Activated CD4-positive, CD25-positive, alpha-beta regulatory T cell treated with anti-CD3 and anti-CD28 coated beads, Interleukin-2, amount 50 U/mL, for 24 hours (primary cell): ENCODE data around the gene NDEL1.
A peak's percentile ranks its signal among the peaks of the same experiment; 100 is the strongest.

Experiments used
- ATAC-seq, 2 donors: fragments of 150-1000 bp; cut with Tn5 transposase; one replicate each; pipeline ENCODE4 v1.10.0; 2021; ENCODE audit warnings: mild to moderate bottlenecking in 1 of 2, moderate library complexity in 1 of 2

Gene NDEL1

DNA sequence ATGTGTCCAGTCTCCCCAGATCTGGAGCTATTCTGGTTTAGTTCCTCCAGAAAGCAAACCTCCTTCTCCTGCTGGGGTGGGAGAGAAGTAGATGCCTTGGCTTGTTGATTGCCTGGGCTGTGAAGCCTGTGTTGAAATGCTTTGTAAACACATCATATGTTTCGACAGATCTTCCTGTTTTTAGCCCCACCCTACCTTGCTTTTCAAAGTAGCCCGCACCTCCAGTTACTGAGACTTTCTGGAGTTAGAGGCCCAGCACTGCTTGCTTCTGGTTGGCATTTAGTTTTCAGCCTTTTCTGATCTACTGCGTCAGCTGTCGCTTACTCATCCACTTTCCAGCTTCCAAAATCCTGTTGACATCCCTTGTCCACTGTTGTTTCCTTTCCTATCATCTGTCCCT, 17.9 kb upstream of the NDEL1 start:
- ATAC-seq: no peak

DNA sequence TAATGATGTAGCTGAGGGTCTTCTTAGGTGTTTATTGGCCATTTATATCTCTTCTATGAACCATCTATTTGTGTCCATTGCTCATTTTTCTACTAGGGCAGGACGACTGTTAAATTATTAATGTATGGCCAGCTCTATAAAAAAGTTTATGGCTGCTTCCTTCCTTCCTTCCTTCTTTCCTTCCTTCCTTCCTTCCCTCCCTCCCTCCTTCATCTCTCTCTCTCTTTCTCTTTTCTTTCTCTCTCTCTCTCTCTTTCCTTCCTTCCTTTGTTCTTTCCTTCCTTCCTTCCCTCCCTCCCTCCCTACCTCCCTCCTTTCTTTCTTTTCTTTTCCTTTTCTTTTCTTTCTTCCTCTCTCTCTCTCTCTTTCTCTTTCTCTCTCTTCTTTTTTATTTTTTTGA, 17.2 kb upstream of the NDEL1 start:
- no peak for ATAC-seq

DNA sequence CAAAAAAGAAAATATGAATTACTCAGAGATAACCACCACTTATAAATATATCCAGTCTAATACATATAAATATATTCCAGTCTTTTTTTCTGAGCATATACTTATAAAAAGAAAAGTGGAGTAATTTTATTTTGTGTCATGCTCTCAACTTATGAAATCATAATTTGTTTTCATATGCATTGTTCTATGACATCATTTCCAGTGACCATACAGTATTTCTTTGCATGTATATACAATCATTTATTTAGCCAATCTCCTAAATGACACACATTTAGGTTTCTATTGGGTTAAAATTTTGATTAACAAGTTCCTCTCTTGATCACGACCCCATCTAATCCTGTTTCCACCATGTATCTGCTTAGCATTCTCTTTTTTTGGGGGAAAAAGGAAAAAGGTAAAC, 16.4 kb upstream of the NDEL1 start:
- ATAC-seq: no peak

DNA sequence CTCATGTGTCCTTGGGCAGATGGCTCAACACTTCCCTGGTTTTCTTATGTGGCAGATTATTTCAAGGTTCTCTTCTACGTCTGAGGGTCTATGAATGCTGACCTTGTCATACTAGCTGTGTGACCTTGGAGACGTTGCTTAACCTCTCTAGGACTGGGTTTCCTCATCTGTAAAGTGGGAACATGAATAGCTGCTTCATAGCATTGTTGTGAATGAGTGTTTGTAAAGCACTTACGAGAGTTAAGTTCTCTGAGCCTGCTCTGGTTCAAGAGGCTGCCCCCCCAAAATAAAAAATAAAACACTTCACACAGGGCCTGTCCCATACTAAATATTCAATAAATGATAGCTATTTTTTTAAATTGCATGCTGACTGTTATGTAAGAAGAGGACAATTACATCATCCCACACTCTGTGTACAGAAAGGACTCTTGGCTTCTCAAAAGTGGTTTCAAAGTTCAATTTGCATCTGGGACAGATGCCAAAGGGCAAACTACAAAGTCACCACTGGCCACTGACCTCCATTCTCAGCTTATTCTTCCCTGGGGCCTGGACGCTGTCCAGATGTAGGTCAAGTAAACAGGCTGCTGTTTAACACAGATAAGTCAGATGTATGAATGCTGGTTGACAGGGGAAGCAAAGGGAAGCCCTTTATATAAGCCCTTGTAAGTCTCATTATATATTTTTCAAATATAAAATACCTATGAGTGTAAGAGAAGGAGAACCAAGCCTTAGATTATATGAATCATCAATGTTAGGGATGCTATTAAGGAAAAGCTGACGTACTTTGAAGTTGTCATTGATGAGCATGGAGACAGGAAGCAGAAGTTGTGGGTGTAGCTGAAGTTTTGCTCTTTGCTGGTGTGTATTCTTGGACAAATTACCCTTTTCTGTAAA, 15.4 kb upstream of the NDEL1 start:
- no peak for ATAC-seq

DNA sequence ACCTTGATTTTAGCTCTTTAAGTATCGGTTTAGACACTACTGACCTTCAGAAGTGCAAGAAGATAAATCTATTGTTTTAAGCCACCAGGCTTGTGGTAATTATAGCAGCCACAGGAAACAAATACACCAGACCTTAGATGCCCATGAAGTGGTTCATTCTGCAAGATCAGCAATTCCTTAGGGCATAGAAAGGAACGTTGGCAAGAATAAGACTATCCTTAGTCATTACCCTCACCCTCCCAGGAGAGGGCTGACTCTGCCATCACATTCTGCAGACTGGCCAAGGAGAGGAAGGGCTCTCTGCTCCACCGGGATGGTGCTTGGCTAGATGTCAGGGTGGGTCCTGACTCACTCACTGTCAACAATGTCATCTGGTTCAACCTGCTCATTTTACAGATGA, 14.1 kb upstream of the NDEL1 start:
- no peak for ATAC-seq

DNA sequence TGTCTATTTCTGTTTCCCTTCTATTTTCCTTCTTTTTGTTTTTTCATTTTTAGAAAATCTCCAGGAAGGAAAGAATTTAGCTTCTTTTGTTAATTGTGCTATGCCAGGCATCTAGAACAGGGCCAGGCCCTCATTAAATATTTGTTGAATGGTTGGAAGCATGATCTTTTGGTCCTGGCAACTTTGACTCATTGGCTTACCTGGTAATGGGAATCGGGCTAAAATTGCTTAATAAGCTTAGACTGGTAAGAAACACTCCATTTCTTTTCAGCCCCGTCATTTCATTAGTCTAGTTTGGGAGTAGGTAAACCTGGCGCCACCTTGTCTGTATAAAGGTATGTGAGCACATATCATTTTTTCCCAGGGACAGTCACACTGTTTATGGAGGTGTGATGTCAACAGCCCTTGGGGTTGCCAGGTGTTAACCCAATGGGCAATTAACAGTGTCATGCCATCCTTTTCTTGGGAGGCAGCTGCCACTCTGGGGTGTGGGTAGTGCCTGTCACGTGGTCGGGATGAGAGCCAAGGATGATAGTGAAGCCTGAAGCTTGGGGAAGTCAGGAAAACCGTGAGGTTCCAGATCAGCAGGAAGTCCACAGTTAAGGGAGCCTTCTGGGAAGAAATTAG, 9.5 kb upstream of the NDEL1 start:
- ATAC-seq: no peak

DNA sequence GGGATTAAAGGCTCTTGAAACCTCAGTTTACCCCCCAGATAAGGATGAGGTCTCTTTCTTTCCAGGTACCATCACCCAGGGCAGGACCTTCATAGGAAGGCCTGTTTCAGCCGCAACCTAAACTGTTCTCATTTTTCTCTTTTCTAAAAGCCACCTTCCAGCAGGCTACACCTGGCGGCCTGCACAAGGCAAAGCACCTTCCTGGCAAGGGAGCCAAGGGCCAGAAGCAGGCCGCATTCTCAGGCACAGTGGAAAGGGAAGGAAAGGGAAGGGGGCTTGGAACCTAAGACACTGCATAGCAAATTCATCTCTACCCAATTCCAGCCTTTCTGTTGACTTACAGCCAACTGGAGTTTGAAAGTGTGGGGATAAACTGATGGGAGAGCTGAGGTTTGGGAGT, 8.9 kb upstream of the NDEL1 start:
- ATAC-seq: no peak

DNA sequence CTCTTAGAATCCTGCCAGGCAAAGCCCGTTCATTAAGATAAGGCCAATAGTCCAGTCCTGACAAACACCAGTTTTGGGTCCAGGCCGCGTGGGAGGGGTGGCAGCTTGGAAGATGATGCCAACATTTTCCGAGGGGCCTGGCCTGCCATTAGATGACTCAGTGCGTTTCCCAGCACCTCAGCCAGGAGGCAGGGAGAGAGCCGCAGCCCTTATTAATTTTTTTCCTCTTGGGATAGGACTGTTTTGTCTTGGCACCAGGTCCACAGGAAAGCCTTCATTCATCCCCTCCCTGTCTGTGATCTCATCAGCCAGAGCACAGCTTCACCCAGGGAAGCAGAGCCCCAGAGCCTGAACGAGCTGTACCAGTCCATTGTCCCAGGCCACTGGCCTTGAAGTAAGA, 4.7 kb upstream of the NDEL1 start:
- ATAC-seq: no peak

DNA sequence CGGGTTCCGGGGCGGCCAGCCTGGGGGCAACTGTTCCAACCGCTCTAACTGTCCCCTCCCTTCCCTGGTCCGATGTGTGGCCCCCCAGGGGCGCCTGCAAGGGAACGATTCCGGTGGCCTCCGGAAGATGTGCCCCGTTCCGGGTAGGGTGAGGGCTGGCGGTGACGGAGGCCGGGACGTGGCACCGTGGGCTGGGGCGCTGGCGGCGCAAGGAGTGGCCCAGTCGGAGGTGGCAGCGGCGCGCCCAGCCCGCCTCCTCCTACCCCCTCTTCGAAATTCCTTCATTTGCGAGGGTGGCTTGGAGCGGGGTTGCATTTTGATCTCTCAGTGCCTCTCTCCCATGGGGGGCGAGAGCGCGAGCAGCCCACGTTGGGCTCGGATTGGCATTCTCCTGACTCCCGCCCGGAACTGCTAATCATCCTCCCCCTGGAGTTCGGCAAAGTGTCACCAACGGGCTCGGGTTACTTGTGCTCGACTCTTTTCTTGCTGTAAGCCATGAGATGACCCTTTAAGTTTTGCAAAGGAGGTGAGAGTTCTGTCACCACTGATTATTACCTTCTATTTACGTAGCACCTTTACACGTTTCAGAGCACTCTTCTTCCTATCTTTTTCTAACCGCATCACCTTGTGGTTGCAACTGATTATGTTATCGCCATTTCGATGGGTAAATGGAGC, 622 bp downstream of the NDEL1 start:
- ATAC-seq: peak; percentile 65 to 67

DNA sequence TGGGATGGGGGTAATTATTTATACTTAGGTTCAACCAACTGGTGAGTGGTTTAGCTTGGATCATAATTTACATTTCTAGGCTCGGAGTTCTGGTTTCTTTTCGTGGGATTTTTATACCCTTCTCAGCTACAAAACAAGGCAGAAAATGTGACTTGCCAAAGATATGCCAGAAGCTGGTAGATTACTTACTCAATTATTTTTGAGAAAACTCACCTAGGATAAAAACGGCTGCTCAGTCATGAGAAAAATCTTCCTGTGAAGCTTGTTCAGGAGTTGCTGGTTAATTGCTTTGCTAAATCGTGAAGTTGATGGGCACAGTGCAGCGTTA, 1.1 kb downstream of the NDEL1 start:
- no peak for ATAC-seq

DNA sequence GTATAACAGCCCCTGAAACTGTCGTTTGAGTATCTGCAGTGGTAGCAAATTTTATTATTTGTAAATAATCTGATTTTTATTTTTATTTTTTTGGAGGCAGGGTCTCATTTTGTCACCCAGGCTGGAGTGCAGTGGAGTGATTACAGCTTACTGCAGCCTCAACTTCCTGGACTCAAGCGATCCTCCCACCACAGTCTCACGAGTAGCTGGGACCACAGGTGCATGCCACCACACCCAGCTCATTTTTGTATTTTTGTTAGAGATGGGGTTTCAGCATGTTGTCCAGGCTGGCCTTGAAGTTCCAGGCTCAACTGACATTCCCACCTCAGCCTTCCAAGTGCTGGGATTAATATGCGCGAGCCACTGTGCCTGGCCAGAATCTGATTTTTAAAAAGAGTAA, 2.8 kb downstream of the NDEL1 start:
- no peak for ATAC-seq

DNA sequence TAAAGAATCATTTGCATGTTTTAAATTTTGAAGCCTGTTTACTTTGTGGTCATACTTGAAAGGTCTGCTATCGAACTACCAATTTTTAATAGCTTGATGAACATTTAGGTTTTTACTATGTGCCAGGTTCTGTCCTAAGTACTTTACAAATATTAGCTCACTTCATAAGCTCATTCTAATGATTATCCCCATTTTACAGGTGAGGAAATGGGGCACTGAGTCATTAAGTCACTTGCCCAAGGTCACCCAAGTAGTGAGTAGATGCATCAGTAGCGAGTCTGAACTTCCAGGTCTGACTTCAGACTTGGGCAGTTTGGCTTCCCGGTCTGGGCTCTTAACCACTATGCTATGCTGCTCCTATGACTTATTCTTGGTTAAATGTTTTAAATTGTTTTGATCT, 4.0 kb downstream of the NDEL1 start:
- ATAC-seq: no peak

DNA sequence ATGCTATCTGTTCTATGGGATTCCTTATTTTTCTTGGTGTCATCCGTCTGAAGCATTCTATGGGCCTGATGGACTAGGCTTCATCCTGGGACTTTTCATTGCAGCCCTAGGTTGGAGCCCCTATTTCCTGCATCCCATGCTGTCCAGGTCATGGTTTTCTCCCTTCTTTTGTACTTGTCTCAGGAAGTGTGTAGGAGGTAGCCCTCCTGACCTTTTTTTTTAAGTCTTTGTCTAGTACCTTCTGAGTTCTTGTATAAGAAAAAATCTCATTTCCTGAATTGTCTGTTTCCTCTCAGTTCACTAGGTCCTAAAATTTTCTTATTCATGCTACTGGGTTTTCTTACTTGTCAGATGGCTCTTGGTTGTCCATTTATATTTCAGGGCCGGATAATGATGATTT, 6.0 kb downstream of the NDEL1 start:
- ATAC-seq: no peak

DNA sequence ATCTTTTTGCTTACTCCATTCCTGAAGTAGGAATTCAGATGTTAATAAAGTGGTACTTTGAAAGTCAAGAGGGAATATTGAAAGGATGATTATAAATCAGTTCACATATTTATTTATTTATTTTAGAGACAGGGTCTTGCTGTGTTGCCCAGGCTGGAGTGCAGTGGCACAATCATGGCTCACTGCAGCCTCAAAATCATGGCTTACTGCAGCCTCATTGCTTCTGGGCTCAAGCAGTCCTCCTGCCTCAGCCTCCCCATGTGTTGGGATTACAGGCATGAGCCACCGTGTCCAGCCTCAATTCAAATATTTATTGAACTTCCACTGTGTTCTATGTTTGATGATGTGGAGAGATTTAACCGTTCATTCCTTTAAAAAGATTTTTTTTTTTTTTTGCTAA, 6.6 kb downstream of the NDEL1 start:
- ATAC-seq: no peak

DNA sequence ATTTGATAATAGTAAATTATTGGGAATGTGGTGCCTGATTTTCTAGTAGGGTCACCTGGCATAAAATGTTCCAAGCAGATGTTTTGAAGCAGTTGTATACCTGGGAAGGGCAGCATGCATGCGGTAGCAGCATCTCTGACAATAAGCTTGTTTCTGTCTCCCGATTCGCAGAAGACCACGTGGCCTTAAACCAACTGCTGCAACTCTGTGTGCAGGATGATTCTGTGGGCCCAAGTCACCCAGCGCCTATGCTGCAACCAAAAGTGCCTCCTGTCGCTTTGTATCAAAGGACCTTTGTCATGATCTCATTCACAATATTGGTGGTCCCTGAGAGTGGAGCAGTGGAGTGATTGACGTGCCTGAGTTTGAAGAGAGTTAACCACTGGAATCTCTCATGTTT, 8.1 kb downstream of the NDEL1 start:
- no peak for ATAC-seq

DNA sequence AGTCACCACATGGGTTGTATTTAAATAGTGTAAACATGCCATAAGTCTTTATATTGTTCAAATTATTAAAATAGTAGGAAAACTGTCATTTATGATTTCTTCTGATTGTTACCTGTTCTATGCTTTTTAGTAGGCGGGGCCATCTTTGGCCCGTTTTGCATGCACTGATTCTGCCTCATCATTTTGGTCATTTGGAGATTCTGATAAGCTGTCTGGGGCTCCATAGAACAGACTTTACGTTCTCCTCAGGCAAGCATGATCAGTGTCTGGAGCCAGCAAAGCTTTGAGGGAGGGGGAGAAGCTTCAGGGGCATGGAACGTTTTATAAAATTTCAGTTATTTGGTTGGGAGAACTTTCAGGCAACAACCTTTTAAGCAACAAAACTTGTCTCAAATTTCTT, 8.8 kb downstream of the NDEL1 start:
- ATAC-seq: no peak

DNA sequence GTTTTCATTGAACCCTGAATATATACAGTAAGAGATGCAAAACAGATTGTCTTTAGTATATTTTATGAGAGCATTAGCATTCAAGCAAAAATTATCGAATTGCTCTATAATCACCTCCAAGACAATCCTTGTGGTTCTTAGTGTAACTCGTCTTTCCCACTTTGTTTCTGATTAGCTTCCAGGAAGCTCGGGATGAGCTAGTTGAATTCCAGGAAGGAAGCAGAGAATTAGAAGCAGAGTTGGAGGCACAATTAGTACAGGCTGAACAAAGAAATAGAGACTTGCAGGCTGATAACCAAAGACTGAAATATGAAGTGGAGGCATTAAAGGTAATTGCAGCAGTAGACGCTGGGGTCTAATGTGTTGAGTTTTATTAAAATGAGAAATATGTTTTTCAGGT, 9.9 kb downstream of the NDEL1 start:
- ATAC-seq: no peak

DNA sequence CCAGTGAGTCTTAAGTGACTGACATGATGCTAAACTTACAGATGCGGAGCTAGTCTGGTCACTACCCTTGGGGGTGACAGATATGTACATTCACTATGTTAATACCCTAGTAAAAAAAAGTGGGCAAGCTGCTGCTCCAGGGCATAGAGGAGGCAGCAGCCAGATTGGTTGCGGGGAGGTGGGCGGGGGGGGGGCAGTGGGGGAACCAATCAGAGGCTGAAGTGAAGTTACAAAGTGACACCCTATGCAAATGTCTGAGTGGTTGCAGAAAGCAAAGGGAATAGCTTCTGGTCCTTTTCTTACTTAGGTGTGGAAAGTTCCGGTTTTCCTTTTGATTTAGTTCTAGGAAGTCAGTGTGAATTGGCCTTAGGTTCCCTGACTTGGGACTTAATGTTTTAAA, 12.1 kb downstream of the NDEL1 start:
- ATAC-seq: no peak

DNA sequence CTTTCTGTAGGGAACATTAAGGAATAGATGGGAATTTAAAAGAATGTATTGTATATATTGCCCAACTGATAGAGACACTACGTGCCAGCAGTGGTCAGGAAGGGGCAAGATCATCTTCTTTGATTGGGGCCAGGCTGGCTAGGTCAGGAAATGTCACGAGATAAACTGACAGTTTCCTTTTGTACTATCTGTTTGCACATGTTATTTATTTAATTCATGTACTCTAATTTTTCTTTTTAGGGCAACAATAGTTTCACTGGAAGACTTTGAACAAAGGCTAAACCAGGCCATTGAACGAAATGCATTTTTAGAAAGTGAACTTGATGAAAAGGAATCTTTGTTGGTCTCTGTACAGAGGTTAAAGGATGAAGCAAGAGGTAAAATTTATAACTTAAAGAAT, 12.6 kb downstream of the NDEL1 start:
- ATAC-seq: no peak

DNA sequence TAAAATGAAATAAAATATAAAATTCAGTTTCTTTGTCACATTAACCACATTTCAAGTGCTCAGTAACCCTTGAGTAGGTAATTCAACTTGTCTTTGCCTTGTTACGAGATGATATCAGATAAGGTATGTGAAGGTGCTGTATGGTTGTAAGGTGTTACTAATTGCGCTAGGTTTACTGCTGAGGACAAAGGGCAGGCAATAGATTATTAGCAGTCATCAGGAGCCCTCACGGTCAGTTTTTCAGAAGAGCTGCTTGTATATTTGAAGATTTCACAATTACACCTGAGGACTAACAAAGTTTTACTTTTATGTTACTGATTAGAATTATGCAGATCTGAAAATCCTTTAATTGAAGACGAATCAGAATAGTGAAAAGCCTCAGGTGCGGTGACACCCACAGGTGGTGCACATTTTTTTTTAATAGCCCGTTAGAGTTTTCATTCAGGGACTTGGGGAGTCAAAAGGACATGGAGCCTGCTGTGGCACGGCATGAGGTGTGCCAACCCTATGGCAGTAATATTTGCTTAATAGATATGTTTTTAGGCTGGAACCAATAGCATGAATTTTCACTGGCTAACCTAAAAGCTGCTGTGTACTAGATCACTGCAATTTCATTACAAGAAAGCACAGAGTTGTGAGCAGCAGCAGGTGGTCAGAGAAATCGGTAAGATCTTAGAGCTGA, 16.4 kb downstream of the NDEL1 start:
- ATAC-seq: no peak

DNA sequence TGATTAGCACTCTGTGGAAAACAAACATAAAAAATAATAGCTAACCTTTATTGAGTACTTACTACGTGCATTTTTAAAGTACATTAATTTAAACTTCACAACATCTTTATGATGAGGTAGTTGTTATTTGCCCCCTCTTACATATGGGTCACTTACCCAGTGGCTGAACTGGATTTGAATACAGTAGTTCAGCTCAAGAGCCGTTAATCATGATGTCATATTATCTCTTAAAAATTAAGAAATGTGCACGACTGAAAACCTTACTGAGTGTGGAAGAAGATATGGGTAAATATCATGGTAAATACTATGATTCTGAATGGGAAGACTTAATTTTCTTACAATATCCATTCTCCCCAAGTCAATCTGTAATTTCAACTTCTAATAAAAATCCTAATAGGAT, 17.6 kb downstream of the NDEL1 start:
- ATAC-seq: no peak

DNA sequence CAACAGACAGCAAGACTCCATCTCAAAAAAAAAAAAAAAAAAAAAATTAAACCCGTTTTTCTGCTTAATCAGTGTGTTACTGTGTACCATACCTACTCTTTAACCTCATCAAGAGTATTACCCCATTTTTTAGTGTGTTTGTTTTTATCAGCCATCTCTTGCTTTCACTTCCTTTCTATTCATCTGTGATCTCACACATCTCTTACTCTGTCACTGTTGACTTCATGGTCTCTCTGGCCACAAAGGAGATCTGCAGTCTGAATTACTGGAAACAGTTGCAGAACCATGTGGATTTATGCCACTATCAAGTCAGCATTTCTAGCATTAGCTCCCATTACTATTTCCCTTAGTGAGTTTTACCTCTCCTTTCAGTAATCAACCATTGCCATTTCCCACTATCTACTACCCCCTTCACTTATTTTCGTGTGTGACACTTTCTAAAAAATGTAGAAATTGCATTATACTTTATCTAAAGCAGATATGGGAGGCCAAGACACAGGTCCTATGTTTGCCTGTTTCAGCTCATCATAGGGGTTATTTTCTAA, 20.1 kb downstream of the NDEL1 start:
- ATAC-seq: no peak

DNA sequence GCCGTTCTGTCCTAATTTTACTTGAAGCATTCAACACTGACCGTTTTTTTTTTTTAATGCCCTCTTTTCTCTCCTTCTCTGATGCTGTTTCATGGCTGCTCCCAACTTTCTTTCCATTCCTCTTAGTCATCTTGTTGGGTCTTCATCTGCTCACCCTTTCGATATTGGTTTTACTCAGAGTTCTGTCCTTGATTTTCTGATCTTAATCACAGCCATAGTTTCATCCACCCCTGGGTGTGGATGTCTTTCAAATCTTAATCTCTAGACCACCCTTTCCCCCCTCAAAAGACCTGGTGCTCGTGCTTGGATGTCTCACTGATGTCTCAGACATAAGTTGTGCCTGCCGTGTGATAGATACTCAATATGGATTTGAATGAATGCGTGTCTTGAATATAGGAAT, 22.4 kb downstream of the NDEL1 start:
- no peak for ATAC-seq
